OCI-LY1 (cell line): ENCODE measurements around the gene BAG5.

Experiments used
- H2AFZ ChIP-seq: fragments of 200-600 bp; sonication (generic), shearing (Covaris generic); 2 replicates; pipeline ENCODE4 v1.6.0; 2014; ENCODE audit warnings: antibody characterized with exemption, mild to moderate bottlenecking, low read length
- H3F3A ChIP-seq: fragments of 200-600 bp; sonication (generic), shearing (Covaris generic); 2 replicates; pipeline ENCODE4 v1.6.0; 2014; ENCODE audit warnings: mild to moderate bottlenecking, antibody characterized with exemption, low read length, moderate library complexity; ENCODE audit not compliant: insufficient read depth
- H3K27ac ChIP-seq: fragments of 200-600 bp; sonication (generic); 2 replicates; pipeline ENCODE4 v1.5.1; 2014; ENCODE audit warnings: low read length, mixed run types, mild to moderate bottlenecking, low read depth; ENCODE audit not compliant: poor library complexity, severe bottlenecking
- H3K27me3 ChIP-seq: fragments of 200-600 bp; sonication (generic); 2 replicates; pipeline ENCODE4 v1.6.0; 2014; ENCODE audit warnings: antibody characterized with exemption, mild to moderate bottlenecking, low read length, moderate library complexity; ENCODE audit not compliant: insufficient read depth
- H3K36me3 ChIP-seq: fragments of 200-600 bp; sonication (generic); 2 replicates; pipeline ENCODE4 v1.6.1; 2014; ENCODE audit warnings: mild to moderate bottlenecking, antibody characterized with exemption, low read length, moderate library complexity, mixed read lengths; ENCODE audit not compliant: insufficient read depth
- H3K4me1 ChIP-seq: fragments of 200-600 bp; sonication (generic); 2 replicates; pipeline ENCODE4 v1.5.1; 2014; ENCODE audit warnings: mild to moderate bottlenecking, low read length, moderate library complexity; ENCODE audit not compliant: insufficient read depth, severe bottlenecking
- H3K4me2 ChIP-seq: fragments of 200-600 bp; sonication (generic), shearing (Covaris generic); 2 replicates; pipeline ENCODE4 v1.6.1; 2014; ENCODE audit warnings: low read length
- H3K4me3 ChIP-seq: fragments of 200-600 bp; sonication (generic); 2 replicates; pipeline ENCODE4 v1.5.1; 2014; ENCODE audit warnings: low read length, low read depth, mild to moderate bottlenecking, mixed read lengths; ENCODE audit not compliant: poor library complexity, severe bottlenecking
- H3K79me2 ChIP-seq: fragments of 200-600 bp; shearing (Covaris generic); 2 replicates; pipeline ENCODE4 v1.6.1; 2016; ENCODE audit warnings: mixed run types, low read length, mixed read lengths; ENCODE audit not compliant: insufficient read depth
- H3K9ac ChIP-seq: fragments of 200-600 bp; sonication (generic), shearing (Covaris generic); 2 replicates; pipeline ENCODE4 v1.6.1; 2014; ENCODE audit warnings: mild to moderate bottlenecking, low read length, mixed read lengths
- H3K9me2 ChIP-seq: fragments of 200-600 bp; sonication (generic), shearing (Covaris generic); 2 replicates; pipeline ENCODE4 v1.6.1; 2014; ENCODE audit warnings: low read depth, mild to moderate bottlenecking, low read length, mixed read lengths
- H3K9me3 ChIP-seq: fragments of 200-600 bp; shearing (Covaris generic); 2 replicates; pipeline ENCODE4 v1.6.1; 2014; ENCODE audit warnings: low read length, mixed read lengths
- H4K20me1 ChIP-seq: fragments of 200-600 bp; sonication (generic), shearing (Covaris generic); 2 replicates; pipeline ENCODE4 v1.6.0; 2016; ENCODE audit warnings: mild to moderate bottlenecking, low read length; ENCODE audit not compliant: insufficient read depth
- EZH2 ChIP-seq: fragments of 200-600 bp; sonication (generic), shearing (Covaris generic); IDR thresholded peaks from 2 replicates; pipeline ENCODE4 v1.8.0; 2017; ENCODE audit warnings: borderline replicate concordance, mixed run types, mild to moderate bottlenecking, antibody characterized with exemption, low read length, moderate library complexity, mixed read lengths
- TF ChIP-seq, protein P1 (sequence below): fragments of 200-600 bp; sonication (generic), shearing (Covaris generic); IDR thresholded peaks from 2 replicates; pipeline ENCODE4 v1.5.1; 2017; ENCODE audit warnings: mild to moderate bottlenecking, antibody characterized with exemption, low read length, moderate library complexity, mixed read lengths

The BAG5 gene

DNA sequence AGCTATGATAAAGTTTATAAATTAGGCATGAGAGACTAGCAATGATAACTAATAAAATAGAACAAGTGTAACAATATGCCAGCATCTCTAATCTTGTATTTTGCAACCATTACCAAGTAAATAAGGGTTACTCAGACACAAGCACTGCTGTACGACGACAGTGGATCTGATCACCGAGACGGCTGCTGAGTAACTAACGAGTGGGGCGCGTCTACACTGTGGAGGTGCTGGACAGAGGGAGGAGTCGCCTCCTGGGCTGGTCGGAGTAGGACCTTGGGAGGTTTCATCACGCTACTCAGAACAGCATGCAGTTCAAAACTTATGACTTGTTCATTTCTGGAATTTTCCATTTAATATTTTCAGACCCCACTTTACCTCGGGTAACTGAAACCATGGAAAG is 18.7 kb upstream of the BAG5 start:
- H3K36me3 ChIP-seq: peaks cover 37% of the 10 kb centered on the region
- H3K4me1 ChIP-seq: no peaks in the 10 kb centered on the region
- H3K27me3 ChIP-seq: no peaks in the 10 kb centered on the region
- no peaks in the 10 kb centered on the region for H4K20me1 ChIP-seq
- no peak overlapping the region for H3K9ac ChIP-seq
- no peak overlapping the region for H3K27ac ChIP-seq
- H3K4me2 ChIP-seq: no peak overlapping the region
- no peaks in the 10 kb centered on the region for H3K79me2 ChIP-seq
- no peak overlapping the region for H3K4me3 ChIP-seq
- TF ChIP-seq EZH2: no peak
- TF ChIP-seq, protein P1, sequence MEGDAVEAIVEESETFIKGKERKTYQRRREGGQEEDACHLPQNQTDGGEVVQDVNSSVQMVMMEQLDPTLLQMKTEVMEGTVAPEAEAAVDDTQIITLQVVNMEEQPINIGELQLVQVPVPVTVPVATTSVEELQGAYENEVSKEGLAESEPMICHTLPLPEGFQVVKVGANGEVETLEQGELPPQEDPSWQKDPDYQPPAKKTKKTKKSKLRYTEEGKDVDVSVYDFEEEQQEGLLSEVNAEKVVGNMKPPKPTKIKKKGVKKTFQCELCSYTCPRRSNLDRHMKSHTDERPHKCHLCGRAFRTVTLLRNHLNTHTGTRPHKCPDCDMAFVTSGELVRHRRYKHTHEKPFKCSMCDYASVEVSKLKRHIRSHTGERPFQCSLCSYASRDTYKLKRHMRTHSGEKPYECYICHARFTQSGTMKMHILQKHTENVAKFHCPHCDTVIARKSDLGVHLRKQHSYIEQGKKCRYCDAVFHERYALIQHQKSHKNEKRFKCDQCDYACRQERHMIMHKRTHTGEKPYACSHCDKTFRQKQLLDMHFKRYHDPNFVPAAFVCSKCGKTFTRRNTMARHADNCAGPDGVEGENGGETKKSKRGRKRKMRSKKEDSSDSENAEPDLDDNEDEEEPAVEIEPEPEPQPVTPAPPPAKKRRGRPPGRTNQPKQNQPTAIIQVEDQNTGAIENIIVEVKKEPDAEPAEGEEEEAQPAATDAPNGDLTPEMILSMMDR: no peak
- no peak overlapping the region for H2AFZ ChIP-seq
- no peaks in the 10 kb centered on the region for H3F3A ChIP-seq
- no peaks in the 10 kb centered on the region for H3K9me2 ChIP-seq
- H3K9me3 ChIP-seq: no peaks in the 10 kb centered on the region

DNA sequence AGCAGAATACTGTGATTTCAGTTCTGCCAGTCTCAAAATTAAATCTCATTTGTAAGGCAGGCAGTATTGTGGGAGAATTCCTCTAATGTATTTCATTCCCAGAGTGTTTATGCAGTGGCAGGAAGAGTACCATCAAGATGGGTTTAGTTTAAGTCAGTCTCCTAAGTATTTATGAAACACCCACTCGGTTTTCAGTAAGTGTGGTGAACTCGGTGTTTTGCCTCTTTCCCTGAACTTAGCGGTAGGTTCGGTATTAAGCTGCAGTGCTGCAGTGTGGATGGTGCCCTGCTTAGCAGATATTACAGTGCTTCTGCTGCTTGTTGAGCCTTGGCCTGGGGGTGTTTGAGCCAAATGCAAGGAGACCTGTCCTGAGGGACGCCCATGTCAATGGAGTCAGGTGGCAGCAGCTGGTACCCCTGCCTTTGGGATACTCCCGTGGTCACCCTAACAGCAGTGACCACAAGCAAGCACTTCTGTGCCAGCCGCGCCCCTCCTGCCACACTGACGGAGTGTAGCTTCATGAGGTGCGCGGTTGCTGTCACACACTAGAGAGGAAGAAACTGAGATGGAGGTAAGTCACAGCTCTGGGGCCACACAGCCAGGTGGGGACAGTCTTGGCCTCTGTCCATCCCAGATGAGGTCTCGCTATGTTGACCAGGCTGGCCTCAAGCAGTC is 16.1 kb upstream of the BAG5 start:
- H3K79me2 ChIP-seq: no peaks in the 10 kb centered on the region
- H3K4me3 ChIP-seq: no peak overlapping the region
- no peaks in the 10 kb centered on the region for H3K9me3 ChIP-seq
- H3K4me1 ChIP-seq: no peaks in the 10 kb centered on the region
- no peak overlapping the region for H3K4me2 ChIP-seq
- H3F3A ChIP-seq: no peaks in the 10 kb centered on the region
- no peak overlapping the region for H2AFZ ChIP-seq
- peaks cover 49% of the 10 kb centered on the region for H3K36me3 ChIP-seq
- TF ChIP-seq, protein P1: no peak
- TF ChIP-seq EZH2: no peak
- H3K9ac ChIP-seq: no peak overlapping the region
- no peaks in the 10 kb centered on the region for H3K27me3 ChIP-seq
- H3K27ac ChIP-seq: no peak overlapping the region
- H3K9me2 ChIP-seq: no peaks in the 10 kb centered on the region
- no peaks in the 10 kb centered on the region for H4K20me1 ChIP-seq

DNA sequence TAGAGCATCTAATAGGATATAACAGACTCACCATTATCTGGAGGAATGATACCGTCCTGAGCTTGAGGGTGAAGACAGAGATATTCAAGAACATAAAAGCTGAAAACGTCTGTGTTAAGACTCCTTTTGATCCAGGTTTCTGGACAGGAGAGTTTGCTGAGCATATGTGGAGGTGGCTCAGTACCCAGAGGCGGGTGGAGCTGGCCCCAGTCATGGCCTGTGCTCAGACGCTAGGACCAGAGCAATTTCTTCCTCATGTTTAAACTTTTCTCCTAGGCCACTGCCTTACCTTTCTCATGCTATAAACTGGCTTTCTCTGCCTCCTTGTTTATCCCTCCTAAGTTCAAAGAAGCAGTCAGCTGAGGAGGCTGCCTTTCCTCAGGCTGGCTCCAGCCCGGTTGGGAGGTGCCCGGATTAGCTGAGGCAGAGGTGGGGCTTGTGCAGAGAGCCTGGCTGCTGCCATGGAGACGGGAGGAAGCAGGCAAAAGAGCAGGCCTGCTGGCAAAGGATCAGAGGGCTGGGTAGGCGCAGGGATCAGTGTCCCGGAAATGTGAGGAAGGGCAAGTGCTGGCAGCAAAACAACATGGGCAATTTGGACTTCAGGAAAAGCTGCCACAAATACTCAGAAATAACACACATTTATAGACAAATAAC is 14.0 kb upstream of the BAG5 start:
- Histone ChIP-seq H3K4me2 (no peak overlapping the region), H3F3A (no peaks in the 10 kb centered on the region), H3K9me2 (no peaks in the 10 kb centered on the region), H3K27me3 (no peaks in the 10 kb centered on the region), H3K4me3 (no peak overlapping the region), H3K27ac (no peak overlapping the region), H3K9ac (no peak overlapping the region), H3K4me1 (peaks cover 2% of the 10 kb centered on the region), H4K20me1 (no peaks in the 10 kb centered on the region), H3K36me3 (peaks cover 49% of the 10 kb centered on the region), H3K9me3 (no peaks in the 10 kb centered on the region), H3K79me2 (no peaks in the 10 kb centered on the region), H2AFZ (no peak overlapping the region)
- no peak for TF ChIP-seq EZH2
- TF ChIP-seq, protein P1: no peak
